Erythroblast (primary cell): ENCODE data around the gene VASH1.

Experiments used
- GATA1 ChIP-seq: IDR thresholded peaks from 2 replicates; pipeline ENCODE4 v1.6.1; 2011; ENCODE audit warnings: low read depth, mild to moderate bottlenecking, control low read depth, low read length, moderate library complexity
- POLR2A ChIP-seq: IDR thresholded peaks from 2 replicates; pipeline ENCODE4 v1.6.1; 2011; ENCODE audit warnings: mild to moderate bottlenecking, low read length

DNA sequence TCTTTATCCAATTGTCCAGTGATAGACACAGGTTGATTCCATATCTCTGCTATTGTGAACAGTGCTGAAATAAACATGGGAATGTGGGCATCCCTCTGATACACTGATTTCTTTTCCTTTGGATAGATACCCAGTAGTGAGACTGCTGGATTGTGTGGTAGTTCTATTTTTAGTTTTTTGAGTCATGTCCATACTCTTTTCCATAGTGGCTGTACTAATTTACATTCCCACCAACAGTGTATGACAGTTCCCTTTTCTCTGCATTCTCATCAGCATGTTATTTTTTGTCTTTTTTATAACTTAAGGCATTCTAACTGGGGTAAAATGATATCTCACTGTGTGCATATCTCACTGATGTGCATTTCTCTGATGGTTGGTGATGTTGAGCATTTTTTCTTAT, 24.8 kb upstream of the VASH1 start:
- TF ChIP-seq POLR2A (no peak), GATA1 (no peak)
